Thoracic aorta (tissue), 2 donors: ENCODE results near the gene SRP68. TPM values are rescaled to one million over a fixed set of nuclear protein-coding genes. Genes with fewer than 3 reads are reported as not detected.
A peak's percentile ranks its signal among the peaks of the same experiment; 100 is the strongest.

Experiments
- ATAC-seq: fragments of 150-250 bp; one replicate; pipeline ENCODE4 v1.8.0; 2017; ENCODE audit warnings: low read depth; ENCODE audit not compliant: insufficient number of reproducible peaks, low FRiP score
- DNase-seq: peaks from one replicate; pipeline ENCODE4 v3.0.0-alpha.2; 2020; ENCODE audit warnings: low spot score
- H3K27ac ChIP-seq, 2 donors: fragments of 200-600 bp; sonication (generic); 1 replicate in 1 of 2; 2 replicates in 1 of 2; pipeline ENCODE4 v1.5.1; 2016; ENCODE audit warnings: mild to moderate bottlenecking in 2 of 2, moderate library complexity in 2 of 2
- H3K27me3 ChIP-seq: fragments of 200-600 bp; sonication (generic); replicated peaks from 2 replicates; pipeline ENCODE4 v1.6.0; 2016; ENCODE audit warnings: mild to moderate bottlenecking; ENCODE audit not compliant: insufficient read depth
- H3K36me3 ChIP-seq: fragments of 200-600 bp; sonication (generic); one replicate; pipeline ENCODE4 v1.5.1; 2016
- H3K4me1 ChIP-seq, 2 donors: fragments of 200-600 bp; sonication (generic); 1 replicate in 1 of 2; 2 replicates in 1 of 2; pipeline versions ENCODE4 v1.5.1 to v1.6.0; 2016; ENCODE audit warnings: low read depth in 2 of 2, mild to moderate bottlenecking in 1 of 2; ENCODE audit not compliant: control insufficient read depth in 1 of 2
- H3K4me3 ChIP-seq: fragments of 200-600 bp; sonication (generic); 2 replicates; pipeline ENCODE4 v1.5.1; 2016; ENCODE audit warnings: mild to moderate bottlenecking
- H3K9me3 ChIP-seq: fragments of 200-600 bp; sonication (generic); 2 replicates; pipeline ENCODE4 v1.5.1; 2016
- CTCF ChIP-seq: fragments of 200-600 bp; sonication (generic); IDR thresholded peaks from one replicate; pipeline ENCODE4 v1.5.1; 2019; ENCODE audit warnings: antibody characterized with exemption
- total RNA-seq, 2 donors: library from RNA; depleted of rRNA; stranded (reverse); fragments of >200 nt; gene quantifications; one replicate each; pipeline versions ENCODE4 v1.1.0 to v1.2.3, GENCODE V29; 2016

Gene SRP68
- total RNA-seq, 2 donors from 2014 or later, result 19.1 to 39.9 TPM

- Histone ChIP-seq H3K4me3 (peak overlapping the region; percentile 95), H3K27me3 (no peaks in the 10 kb centered on the region), H3K27ac (peak overlapping the region; percentile 63 to 81), H3K4me1 (peaks cover 12 to 20% of the 10 kb centered on the region in 2 donors), H3K36me3 (peaks cover 18% of the 10 kb centered on the region), H3K9me3 (no peaks in the 10 kb centered on the region)
- TF ChIP-seq CTCF, result no peak
- no peak for ATAC-seq
- DNase-seq, result no peak
Measured at GRCh38 chr17:76104140-76104895, 32.0 kb upstream of the SRP68 start.

- DNase-seq (peak; percentile 48), ATAC-seq (no peak)
- Histone ChIP-seq H3K27ac (peak within 1 kb of the TSS; percentile 63 to 81), H3K4me3 (peak within 1 kb of the TSS; percentile 95), H3K27me3 (no peaks in the 10 kb centered on the region), H3K36me3 (peaks cover 18% of the 10 kb centered on the region), H3K4me1 (peaks cover 12 to 20% of the 10 kb centered on the region in 2 donors), H3K9me3 (no peaks in the 10 kb centered on the region)
- no peak for TF ChIP-seq CTCF
Measured at GRCh38 chr17:76103274-76104139, 31.2 kb upstream of the SRP68 start, which contains the start of gene EXOC7. TSS of gene EXOC7 (minus strand) at chr17:76103787. CDS start at chr17:76103692, 95 bp downstream.

GRCh38 chr17:76102944-76103273 lies 30.6 kb upstream of the SRP68 start:
- Histone ChIP-seq H3K27me3 (no peaks in the 10 kb centered on the region), H3K9me3 (no peaks in the 10 kb centered on the region), H3K36me3 (peaks cover 24% of the 10 kb centered on the region), H3K4me1 (peaks cover 12 to 20% of the 10 kb centered on the region in 2 donors), H3K4me3 (peak overlapping the region; percentile 95), H3K27ac (peak overlapping the region; percentile 63 to 81)
- ATAC-seq, result no peak
- DNase-seq, result no peak
- TF ChIP-seq CTCF, result no peak

GRCh38 chr17:76097716-76098295 lies 25.5 kb upstream of the SRP68 start:
- Histone ChIP-seq H3K4me3 (no peak overlapping the region), H3K27ac (no peak overlapping the region), H3K36me3 (peaks cover 54% of the 10 kb centered on the region), H3K27me3 (no peaks in the 10 kb centered on the region), H3K4me1 (peaks cover 10 to 17% of the 10 kb centered on the region in 2 donors), H3K9me3 (no peaks in the 10 kb centered on the region)
- no peak for ATAC-seq
- no peak for DNase-seq
- TF ChIP-seq CTCF, result no peak

DNA sequence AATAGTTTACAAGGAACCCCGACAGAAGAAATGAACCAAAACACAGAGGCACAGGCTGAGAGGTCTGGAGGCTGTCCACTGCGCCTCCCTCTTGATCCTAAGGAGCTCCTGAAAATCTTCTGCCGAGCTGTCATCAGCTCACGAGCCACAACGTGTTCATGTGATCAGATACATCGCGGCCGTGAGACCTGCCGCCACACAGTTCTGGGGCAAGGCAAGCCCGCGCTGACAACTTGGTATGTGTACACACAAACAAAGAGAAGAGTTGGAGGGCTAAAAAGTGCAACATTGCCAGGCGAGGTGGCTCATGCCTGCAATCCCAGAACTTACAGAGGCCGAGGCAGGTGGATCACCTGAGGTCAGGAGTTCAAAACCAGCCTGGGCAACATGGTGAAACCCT lies 23.6 kb upstream of the SRP68 start:
- no peak for TF ChIP-seq CTCF
- Histone ChIP-seq H3K27me3 (no peaks in the 10 kb centered on the region), H3K27ac (no peak overlapping the region), H3K36me3 (peaks cover 47% of the 10 kb centered on the region), H3K4me1 (no peaks in the 10 kb centered on the region), H3K9me3 (no peaks in the 10 kb centered on the region), H3K4me3 (no peak overlapping the region)
- DNase-seq (no peak), ATAC-seq (no peak)
